Measurements from ENCODE around the gene F7.

Gene F7

GRCh38 chr13:113063091-113063491 lies 42.5 kb upstream of the F7 start:
- Histone ChIP-seq H3K4me1 (ENCODE audit: control insufficient read depth, low read depth, low read length) (no peaks in the 10 kb centered on the region), H3K9ac (ENCODE audit: low read length) (no peak overlapping the region), H3K9me3 (ENCODE audit: control insufficient read depth, low read depth, low read length) (no peaks in the 10 kb centered on the region), H3K36me3 (ENCODE audit: control insufficient read depth, low read depth, low read length) (no peaks in the 10 kb centered on the region), H3K27ac (ENCODE audit: low read length) (no peak overlapping the region), H3K4me3 (ENCODE audit: low read length) (no peak overlapping the region), H3K27me3 (ENCODE audit: control insufficient read depth, insufficient read depth, low read length) (no peaks in the 10 kb centered on the region)

- no peaks in the 10 kb centered on the region for H3K27me3 ChIP-seq (ENCODE audit: control insufficient read depth, insufficient read depth, low read length)
- H3K9me3 ChIP-seq (ENCODE audit: control insufficient read depth, low read depth, low read length) = no peaks in the 10 kb centered on the region
- H3K27ac ChIP-seq (ENCODE audit: low read length) = no peak overlapping the region
- no peaks in the 10 kb centered on the region for H3K36me3 ChIP-seq (ENCODE audit: control insufficient read depth, low read depth, low read length)
- no peak overlapping the region for H3K4me3 ChIP-seq (ENCODE audit: low read length)
- no peaks in the 10 kb centered on the region for H3K4me1 ChIP-seq (ENCODE audit: control insufficient read depth, low read depth, low read length)
- H3K9ac ChIP-seq (ENCODE audit: low read length) = no peak overlapping the region
Observed at GRCh38 chr13:113064000-113064533, 41.5 kb upstream of the F7 start.

GRCh38 chr13:113064534-113065405 lies 40.8 kb upstream of the F7 start:
- Histone ChIP-seq H3K9ac (ENCODE audit: low read length) (no peak overlapping the region), H3K36me3 (ENCODE audit: control insufficient read depth, low read depth, low read length) (no peaks in the 10 kb centered on the region), H3K27me3 (ENCODE audit: control insufficient read depth, insufficient read depth, low read length) (no peaks in the 10 kb centered on the region), H3K4me3 (ENCODE audit: low read length) (no peak overlapping the region), H3K9me3 (ENCODE audit: control insufficient read depth, low read depth, low read length) (no peaks in the 10 kb centered on the region), H3K27ac (ENCODE audit: low read length) (no peak overlapping the region), H3K4me1 (ENCODE audit: control insufficient read depth, low read depth, low read length) (no peaks in the 10 kb centered on the region)

- no peaks in the 10 kb centered on the region for H3K9me3 ChIP-seq (ENCODE audit: control insufficient read depth, low read depth, low read length)
- H3K4me1 ChIP-seq (ENCODE audit: control insufficient read depth, low read depth, low read length) = no peaks in the 10 kb centered on the region
- H3K9ac ChIP-seq (ENCODE audit: low read length) = no peak overlapping the region
- no peaks in the 10 kb centered on the region for H3K36me3 ChIP-seq (ENCODE audit: control insufficient read depth, low read depth, low read length)
- no peak overlapping the region for H3K4me3 ChIP-seq (ENCODE audit: low read length)
- no peak overlapping the region for H3K27ac ChIP-seq (ENCODE audit: low read length)
- H3K27me3 ChIP-seq (ENCODE audit: control insufficient read depth, insufficient read depth, low read length) = no peaks in the 10 kb centered on the region
Observed at GRCh38 chr13:113065406-113066141, 40.0 kb upstream of the F7 start.

- no peak overlapping the region for H3K27ac ChIP-seq (ENCODE audit: low read length)
- no peaks in the 10 kb centered on the region for H3K36me3 ChIP-seq (ENCODE audit: control insufficient read depth, low read depth, low read length)
- no peak overlapping the region for H3K4me3 ChIP-seq (ENCODE audit: low read length)
- H3K4me1 ChIP-seq (ENCODE audit: control insufficient read depth, low read depth, low read length) = no peaks in the 10 kb centered on the region
- no peak overlapping the region for H3K9ac ChIP-seq (ENCODE audit: low read length)
- no peaks in the 10 kb centered on the region for H3K9me3 ChIP-seq (ENCODE audit: control insufficient read depth, low read depth, low read length)
- no peaks in the 10 kb centered on the region for H3K27me3 ChIP-seq (ENCODE audit: control insufficient read depth, insufficient read depth, low read length)
Observed at GRCh38 chr13:113066142-113066455, 39.5 kb upstream of the F7 start.

- no peaks in the 10 kb centered on the region for H3K9me3 ChIP-seq (ENCODE audit: control insufficient read depth, low read depth, low read length)
- no peaks in the 10 kb centered on the region for H3K4me1 ChIP-seq (ENCODE audit: control insufficient read depth, low read depth, low read length)
- H3K27me3 ChIP-seq (ENCODE audit: control insufficient read depth, insufficient read depth, low read length) = no peaks in the 10 kb centered on the region
- no peak overlapping the region for H3K4me3 ChIP-seq (ENCODE audit: low read length)
- no peak overlapping the region for H3K27ac ChIP-seq (ENCODE audit: low read length)
- no peak overlapping the region for H3K9ac ChIP-seq (ENCODE audit: low read length)
- no peaks in the 10 kb centered on the region for H3K36me3 ChIP-seq (ENCODE audit: control insufficient read depth, low read depth, low read length)
Observed at GRCh38 chr13:113066746-113067145, 38.8 kb upstream of the F7 start.

- no peaks in the 10 kb centered on the region for H3K36me3 ChIP-seq (ENCODE audit: control insufficient read depth, low read depth, low read length)
- H3K4me1 ChIP-seq (ENCODE audit: control insufficient read depth, low read depth, low read length) = no peaks in the 10 kb centered on the region
- no peaks in the 10 kb centered on the region for H3K27me3 ChIP-seq (ENCODE audit: control insufficient read depth, insufficient read depth, low read length)
- H3K27ac ChIP-seq (ENCODE audit: low read length) = no peak overlapping the region
- H3K9me3 ChIP-seq (ENCODE audit: control insufficient read depth, low read depth, low read length) = no peaks in the 10 kb centered on the region
- no peak overlapping the region for H3K9ac ChIP-seq (ENCODE audit: low read length)
- no peak overlapping the region for H3K4me3 ChIP-seq (ENCODE audit: low read length)
Observed at GRCh38 chr13:113069861-113070805, 35.5 kb upstream of the F7 start.

GRCh38 chr13:113070855-113071254 lies 34.7 kb upstream of the F7 start:
- H3K36me3 ChIP-seq (ENCODE audit: control insufficient read depth, low read depth, low read length) = no peaks in the 10 kb centered on the region
- H3K27me3 ChIP-seq (ENCODE audit: control insufficient read depth, insufficient read depth, low read length) = no peaks in the 10 kb centered on the region
- no peak overlapping the region for H3K9ac ChIP-seq (ENCODE audit: low read length)
- no peak overlapping the region for H3K4me3 ChIP-seq (ENCODE audit: low read length)
- H3K27ac ChIP-seq (ENCODE audit: low read length) = no peak overlapping the region
- no peaks in the 10 kb centered on the region for H3K4me1 ChIP-seq (ENCODE audit: control insufficient read depth, low read depth, low read length)
- H3K9me3 ChIP-seq (ENCODE audit: control insufficient read depth, low read depth, low read length) = no peaks in the 10 kb centered on the region

- no peaks in the 10 kb centered on the region for H3K27me3 ChIP-seq (ENCODE audit: control insufficient read depth, insufficient read depth, low read length)
- H3K4me1 ChIP-seq (ENCODE audit: control insufficient read depth, low read depth, low read length) = no peaks in the 10 kb centered on the region
- H3K9ac ChIP-seq (ENCODE audit: low read length) = no peak overlapping the region
- H3K27ac ChIP-seq (ENCODE audit: low read length) = no peak overlapping the region
- H3K4me3 ChIP-seq (ENCODE audit: low read length) = no peak overlapping the region
- no peaks in the 10 kb centered on the region for H3K36me3 ChIP-seq (ENCODE audit: control insufficient read depth, low read depth, low read length)
- no peaks in the 10 kb centered on the region for H3K9me3 ChIP-seq (ENCODE audit: control insufficient read depth, low read depth, low read length)
Observed at GRCh38 chr13:113072376-113072775, 33.2 kb upstream of the F7 start.

- H3K9ac ChIP-seq (ENCODE audit: low read length) = no peak overlapping the region
- no peaks in the 10 kb centered on the region for H3K36me3 ChIP-seq (ENCODE audit: control insufficient read depth, low read depth, low read length)
- no peaks in the 10 kb centered on the region for H3K9me3 ChIP-seq (ENCODE audit: control insufficient read depth, low read depth, low read length)
- H3K4me1 ChIP-seq (ENCODE audit: control insufficient read depth, low read depth, low read length) = no peaks in the 10 kb centered on the region
- H3K4me3 ChIP-seq (ENCODE audit: low read length) = no peak overlapping the region
- no peaks in the 10 kb centered on the region for H3K27me3 ChIP-seq (ENCODE audit: control insufficient read depth, insufficient read depth, low read length)
- no peak overlapping the region for H3K27ac ChIP-seq (ENCODE audit: low read length)
Observed at GRCh38 chr13:113073942-113074341, 31.6 kb upstream of the F7 start.

- Histone ChIP-seq H3K27ac (ENCODE audit: low read length) (no peak overlapping the region), H3K27me3 (ENCODE audit: control insufficient read depth, insufficient read depth, low read length) (no peaks in the 10 kb centered on the region), H3K36me3 (ENCODE audit: control insufficient read depth, low read depth, low read length) (no peaks in the 10 kb centered on the region), H3K9ac (ENCODE audit: low read length) (no peak overlapping the region), H3K4me1 (ENCODE audit: control insufficient read depth, low read depth, low read length) (no peaks in the 10 kb centered on the region), H3K4me3 (ENCODE audit: low read length) (no peak overlapping the region), H3K9me3 (ENCODE audit: control insufficient read depth, low read depth, low read length) (no peaks in the 10 kb centered on the region)
Observed at GRCh38 chr13:113074401-113074800, 31.2 kb upstream of the F7 start.
